ENCODE data around the gene ITPR2.

DNA sequence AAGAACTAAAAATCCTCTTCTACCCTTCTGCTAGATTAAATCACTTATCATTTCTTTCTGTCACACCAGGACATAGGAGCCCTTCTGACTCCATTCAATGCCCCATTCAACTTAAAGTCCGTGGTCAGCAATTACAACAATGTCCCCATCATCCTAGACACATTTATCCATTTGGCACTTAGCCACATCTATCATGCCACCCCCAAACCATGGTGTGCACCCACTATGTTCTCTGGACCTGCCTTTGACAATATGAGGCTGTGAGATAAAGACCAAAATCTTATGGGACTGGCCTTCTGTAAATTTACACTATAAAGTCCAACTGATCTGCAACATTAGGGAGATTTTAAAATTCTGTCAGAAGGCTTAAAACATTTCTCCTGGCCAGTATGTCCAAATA lies 533.2 kb downstream of the ITPR2 start:
- TF ChIP-seq TAF1 (IDR thresholded peaks at IDR 0.05; ENCODE audit: borderline replicate concordance, low read depth, low read length), result no peak
- no peak for TF ChIP-seq POLR2A (IDR thresholded peaks at IDR 0.05; ENCODE audit: low read depth, low read length)

Measured in GM12892 (cell line).